Thyroid gland (tissue), 4 donors: ENCODE data around the gene SLC1A7.

Experiments
- POLR2A ChIP-seq, 2 donors: fragments of 450-650 bp; IDR thresholded peaks; one replicate each; pipeline ENCODE4 v1.6.1; 2017; ENCODE audit warnings: antibody characterized with exemption in 2 of 2, mild to moderate bottlenecking in 2 of 2, moderate library complexity in 1 of 2
- TF ChIP-seq, protein P1 (sequence below), 6 experiments: fragments of 200-600 bp in 3 of 6; fragments of 450-650 bp in 3 of 6; sonication (generic) in 3 of 6; IDR thresholded peaks; one replicate each; pipeline ENCODE4 v1.5.1; 2016 to 2019; ENCODE audit warnings: antibody characterized with exemption in 6 of 6, mild to moderate bottlenecking in 2 of 6, inconsistent platforms in 1 of 6, moderate library complexity in 1 of 6

GRCh38 chr1:53043271-53043670 is 99.2 kb downstream of the SLC1A7 start:
- TF ChIP-seq, protein P1, sequence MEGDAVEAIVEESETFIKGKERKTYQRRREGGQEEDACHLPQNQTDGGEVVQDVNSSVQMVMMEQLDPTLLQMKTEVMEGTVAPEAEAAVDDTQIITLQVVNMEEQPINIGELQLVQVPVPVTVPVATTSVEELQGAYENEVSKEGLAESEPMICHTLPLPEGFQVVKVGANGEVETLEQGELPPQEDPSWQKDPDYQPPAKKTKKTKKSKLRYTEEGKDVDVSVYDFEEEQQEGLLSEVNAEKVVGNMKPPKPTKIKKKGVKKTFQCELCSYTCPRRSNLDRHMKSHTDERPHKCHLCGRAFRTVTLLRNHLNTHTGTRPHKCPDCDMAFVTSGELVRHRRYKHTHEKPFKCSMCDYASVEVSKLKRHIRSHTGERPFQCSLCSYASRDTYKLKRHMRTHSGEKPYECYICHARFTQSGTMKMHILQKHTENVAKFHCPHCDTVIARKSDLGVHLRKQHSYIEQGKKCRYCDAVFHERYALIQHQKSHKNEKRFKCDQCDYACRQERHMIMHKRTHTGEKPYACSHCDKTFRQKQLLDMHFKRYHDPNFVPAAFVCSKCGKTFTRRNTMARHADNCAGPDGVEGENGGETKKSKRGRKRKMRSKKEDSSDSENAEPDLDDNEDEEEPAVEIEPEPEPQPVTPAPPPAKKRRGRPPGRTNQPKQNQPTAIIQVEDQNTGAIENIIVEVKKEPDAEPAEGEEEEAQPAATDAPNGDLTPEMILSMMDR (IDR thresholded peaks at IDR 0.05): no peak
- no peak for TF ChIP-seq POLR2A (IDR thresholded peaks at IDR 0.05)
